Spleen (tissue), 7 donors: ENCODE measurements around the gene DUS1L.

Source experiments
- POLR2A ChIP-seq, 3 donors: fragments of 450-650 bp; IDR thresholded peaks; one replicate each; pipeline ENCODE4 v1.5.1; 2017; ENCODE audit warnings: antibody characterized with exemption in 3 of 3, mild to moderate bottlenecking in 1 of 3
- TF ChIP-seq, protein P1 (sequence below), 11 experiments: fragments of 200-600 bp in 7 of 11; fragments of 450-650 bp in 4 of 11; sonication (generic) in 4 of 11; IDR thresholded peaks in 8 of 11; conservative IDR thresholded peaks in 3 of 11; 1 replicate in 7 of 11; 2 replicates in 4 of 11; pipeline versions ENCODE4 v1.4.0 to v1.8.0; 2016 to 2021; ENCODE audit warnings: antibody characterized with exemption in 11 of 11, inconsistent platforms in 4 of 11, mild to moderate bottlenecking in 1 of 11
- donor health status: DM: no; HTN: no; CAD: no; lungs with moderate emphysema.
- donor health status: DM: no; HTN: no; CAD: no.
- donor health status: DM: no; HTN: no; CAD: no.

DNA sequence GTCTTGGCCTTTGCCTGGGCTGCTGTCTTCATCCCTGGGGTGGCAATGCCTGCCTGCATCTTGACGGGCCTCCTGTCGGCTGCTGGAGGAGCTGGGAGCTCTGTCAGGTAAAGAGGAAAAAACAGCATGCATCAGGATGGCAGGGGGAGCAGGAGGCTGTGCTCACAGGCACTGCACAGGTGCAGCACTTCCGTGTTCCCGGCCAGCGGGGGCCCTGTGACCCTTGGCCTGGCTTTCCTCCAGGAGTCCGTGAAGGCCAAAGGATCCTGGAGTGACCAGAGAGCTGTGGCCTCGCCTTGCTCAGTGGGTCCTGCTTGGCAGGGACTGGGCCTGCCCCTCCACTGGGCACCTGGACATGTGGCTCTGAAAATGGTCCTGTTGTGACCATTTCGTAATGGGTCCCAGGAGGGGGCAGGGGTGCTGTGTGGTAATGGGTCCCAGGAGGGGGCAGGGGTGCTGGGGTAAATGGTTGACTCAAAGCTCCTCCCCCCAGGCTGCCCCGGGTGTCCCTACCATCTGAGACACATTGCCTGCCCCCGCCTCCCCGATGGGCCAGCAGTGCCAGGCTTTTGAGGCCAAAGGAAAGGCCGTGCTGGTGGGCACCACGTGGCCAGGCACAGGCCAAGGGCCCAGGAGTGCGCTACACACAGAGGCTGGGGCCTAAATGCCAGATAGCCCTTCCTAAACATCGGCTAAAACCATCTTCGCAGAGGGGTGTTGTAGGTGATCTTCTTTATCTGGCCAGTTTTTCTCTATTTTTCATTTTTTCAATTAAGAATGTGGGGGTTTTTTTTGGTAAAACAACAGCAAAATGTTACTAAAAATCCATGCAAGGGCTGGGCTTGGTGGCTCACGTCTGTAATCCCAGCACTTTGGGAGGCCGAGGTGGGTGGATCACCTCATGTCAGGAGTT lies 36.4 kb upstream of the DUS1L start:
- TF ChIP-seq, protein P1, sequence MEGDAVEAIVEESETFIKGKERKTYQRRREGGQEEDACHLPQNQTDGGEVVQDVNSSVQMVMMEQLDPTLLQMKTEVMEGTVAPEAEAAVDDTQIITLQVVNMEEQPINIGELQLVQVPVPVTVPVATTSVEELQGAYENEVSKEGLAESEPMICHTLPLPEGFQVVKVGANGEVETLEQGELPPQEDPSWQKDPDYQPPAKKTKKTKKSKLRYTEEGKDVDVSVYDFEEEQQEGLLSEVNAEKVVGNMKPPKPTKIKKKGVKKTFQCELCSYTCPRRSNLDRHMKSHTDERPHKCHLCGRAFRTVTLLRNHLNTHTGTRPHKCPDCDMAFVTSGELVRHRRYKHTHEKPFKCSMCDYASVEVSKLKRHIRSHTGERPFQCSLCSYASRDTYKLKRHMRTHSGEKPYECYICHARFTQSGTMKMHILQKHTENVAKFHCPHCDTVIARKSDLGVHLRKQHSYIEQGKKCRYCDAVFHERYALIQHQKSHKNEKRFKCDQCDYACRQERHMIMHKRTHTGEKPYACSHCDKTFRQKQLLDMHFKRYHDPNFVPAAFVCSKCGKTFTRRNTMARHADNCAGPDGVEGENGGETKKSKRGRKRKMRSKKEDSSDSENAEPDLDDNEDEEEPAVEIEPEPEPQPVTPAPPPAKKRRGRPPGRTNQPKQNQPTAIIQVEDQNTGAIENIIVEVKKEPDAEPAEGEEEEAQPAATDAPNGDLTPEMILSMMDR (IDR thresholded peaks at IDR 0.05 in 8 of 11, conservative IDR thresholded peaks at IDR 0.05 in 3 of 11), result no peak
- TF ChIP-seq POLR2A (IDR thresholded peaks at IDR 0.05), result no peak
